ENCODE measurements around the gene COL4A4.

The COL4A4 gene

DNA sequence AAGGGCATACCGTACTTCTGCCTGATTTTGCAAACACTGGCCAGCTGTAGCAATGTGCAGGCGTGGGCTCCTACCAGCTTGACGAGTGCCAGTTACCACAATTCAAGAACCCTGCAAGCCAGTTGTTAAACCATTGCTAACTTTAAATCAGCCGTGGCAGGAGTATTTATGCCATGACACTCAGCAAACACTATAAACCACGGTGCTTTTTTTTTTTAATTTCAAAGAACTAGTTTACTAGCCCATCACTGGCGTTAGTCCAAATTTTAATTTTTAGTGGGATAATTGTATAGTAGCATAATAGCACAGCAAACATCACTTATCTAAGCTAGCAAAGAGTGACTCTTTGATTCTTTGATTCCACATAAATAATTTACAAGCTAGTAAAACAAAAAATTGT, 111.1 kb downstream of the COL4A4 start:
- Histone ChIP-seq H3K27ac (ENCODE audit: extremely low read depth, low read depth, low read length) (0 out of 2 replicates have a peak overlapping the region, but pooled peaks have one; percentile 24), H3K36me3 (ENCODE audit: control insufficient read depth in 2 of 2, insufficient read depth in 1 of 2, low read length in 2 of 2) (peaks cover 0 to 3% of the 10 kb centered on the region in 2 experiments; a peak in 1 of 3 replicates), H3K4me3 (ENCODE audit: low read depth, low read length) (no peak overlapping the region), H3K9me3 (ENCODE audit: control insufficient read depth, insufficient read depth, low read depth, low read length) (no peaks in the 10 kb centered on the region), H3K4me1 (ENCODE audit: control insufficient read depth, insufficient read depth, low read length) (peaks cover 4% of the 10 kb centered on the region)
- CTCF ChIA-PET = interaction anchor here (1.3 kb wide), 1 partner anchor 10 kb away, joined by 4 read pairs; no protein-coding TSS in a partner anchor
- POLR2A ChIA-PET = no interaction called here
- 0 out of 2 replicates have a peak, but pooled peaks have one; percentile 16 for TF ChIP-seq IKZF3 (tag by site-specific recombination; IDR thresholded peaks at IDR 0.05)
- TF ChIP-seq HOXD13 (CRISPR knock-in tag; IDR thresholded peaks at IDR 0.05; ENCODE audit: borderline replicate concordance) = peak; percentile 69; the same call in 1 of the 2 replicates
- no peak for TF ChIP-seq ZNF16 (tag by site-specific recombination; IDR thresholded peaks at IDR 0.05; ENCODE audit: low read depth)
- TF ChIP-seq ZNF768 (tag by site-specific recombination; IDR thresholded peaks at IDR 0.05) = no peak
- no peak for TF ChIP-seq ZNF510 (tag by site-specific recombination; IDR thresholded peaks at IDR 0.05; ENCODE audit: insufficient replicate concordance)
- TF ChIP-seq ZFHX2 (tag by site-specific recombination; conservative IDR thresholded peaks at IDR 0.05) = no peak
- TF ChIP-seq, protein P1, sequence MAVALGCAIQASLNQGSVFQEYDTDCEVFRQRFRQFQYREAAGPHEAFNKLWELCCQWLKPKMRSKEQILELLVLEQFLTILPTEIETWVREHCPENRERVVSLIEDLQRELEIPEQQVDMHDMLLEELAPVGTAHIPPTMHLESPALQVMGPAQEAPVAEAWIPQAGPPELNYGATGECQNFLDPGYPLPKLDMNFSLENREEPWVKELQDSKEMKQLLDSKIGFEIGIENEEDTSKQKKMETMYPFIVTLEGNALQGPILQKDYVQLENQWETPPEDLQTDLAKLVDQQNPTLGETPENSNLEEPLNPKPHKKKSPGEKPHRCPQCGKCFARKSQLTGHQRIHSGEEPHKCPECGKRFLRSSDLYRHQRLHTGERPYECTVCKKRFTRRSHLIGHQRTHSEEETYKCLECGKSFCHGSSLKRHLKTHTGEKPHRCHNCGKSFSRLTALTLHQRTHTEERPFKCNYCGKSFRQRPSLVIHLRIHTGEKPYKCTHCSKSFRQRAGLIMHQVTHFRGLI (tag by site-specific recombination; IDR thresholded peaks at IDR 0.05) = peak; percentile 99
- TF ChIP-seq ZSCAN23 (tag by site-specific recombination; IDR thresholded peaks at IDR 0.05) = no peak
- peak; percentile 67 for TF ChIP-seq SP7 (tag by site-specific recombination; IDR thresholded peaks at IDR 0.05)
- TF ChIP-seq KLF8 (tag by site-specific recombination; IDR thresholded peaks at IDR 0.05) = no peak
- no peak for TF ChIP-seq BCL11A (tag by site-specific recombination; IDR thresholded peaks at IDR 0.05; ENCODE audit: low read depth)
- peak; percentile 69 for TF ChIP-seq OSR2 (tag by site-specific recombination; IDR thresholded peaks at IDR 0.05)
- TF ChIP-seq, protein P2, sequence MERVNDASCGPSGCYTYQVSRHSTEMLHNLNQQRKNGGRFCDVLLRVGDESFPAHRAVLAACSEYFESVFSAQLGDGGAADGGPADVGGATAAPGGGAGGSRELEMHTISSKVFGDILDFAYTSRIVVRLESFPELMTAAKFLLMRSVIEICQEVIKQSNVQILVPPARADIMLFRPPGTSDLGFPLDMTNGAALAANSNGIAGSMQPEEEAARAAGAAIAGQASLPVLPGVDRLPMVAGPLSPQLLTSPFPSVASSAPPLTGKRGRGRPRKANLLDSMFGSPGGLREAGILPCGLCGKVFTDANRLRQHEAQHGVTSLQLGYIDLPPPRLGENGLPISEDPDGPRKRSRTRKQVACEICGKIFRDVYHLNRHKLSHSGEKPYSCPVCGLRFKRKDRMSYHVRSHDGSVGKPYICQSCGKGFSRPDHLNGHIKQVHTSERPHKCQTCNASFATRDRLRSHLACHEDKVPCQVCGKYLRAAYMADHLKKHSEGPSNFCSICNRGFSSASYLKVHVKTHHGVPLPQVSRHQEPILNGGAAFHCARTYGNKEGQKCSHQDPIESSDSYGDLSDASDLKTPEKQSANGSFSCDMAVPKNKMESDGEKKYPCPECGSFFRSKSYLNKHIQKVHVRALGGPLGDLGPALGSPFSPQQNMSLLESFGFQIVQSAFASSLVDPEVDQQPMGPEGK (tag by site-specific recombination; IDR thresholded peaks at IDR 0.05) = no peak
- no peak for TF ChIP-seq ZNF488 (tag by site-specific recombination; IDR thresholded peaks at IDR 0.05)
- no peak for TF ChIP-seq ZNF433 (tag by site-specific recombination; IDR thresholded peaks at IDR 0.05; ENCODE audit: low read depth)
- no peak for TF ChIP-seq ZNF670 (tag by site-specific recombination; IDR thresholded peaks at IDR 0.05; ENCODE audit: low read depth)
- TF ChIP-seq BCL11B (tag by site-specific recombination; IDR thresholded peaks at IDR 0.05; ENCODE audit: low read depth) = 0 out of 2 replicates have a peak, but pooled peaks have one; percentile 39
- TF ChIP-seq, protein P3, sequence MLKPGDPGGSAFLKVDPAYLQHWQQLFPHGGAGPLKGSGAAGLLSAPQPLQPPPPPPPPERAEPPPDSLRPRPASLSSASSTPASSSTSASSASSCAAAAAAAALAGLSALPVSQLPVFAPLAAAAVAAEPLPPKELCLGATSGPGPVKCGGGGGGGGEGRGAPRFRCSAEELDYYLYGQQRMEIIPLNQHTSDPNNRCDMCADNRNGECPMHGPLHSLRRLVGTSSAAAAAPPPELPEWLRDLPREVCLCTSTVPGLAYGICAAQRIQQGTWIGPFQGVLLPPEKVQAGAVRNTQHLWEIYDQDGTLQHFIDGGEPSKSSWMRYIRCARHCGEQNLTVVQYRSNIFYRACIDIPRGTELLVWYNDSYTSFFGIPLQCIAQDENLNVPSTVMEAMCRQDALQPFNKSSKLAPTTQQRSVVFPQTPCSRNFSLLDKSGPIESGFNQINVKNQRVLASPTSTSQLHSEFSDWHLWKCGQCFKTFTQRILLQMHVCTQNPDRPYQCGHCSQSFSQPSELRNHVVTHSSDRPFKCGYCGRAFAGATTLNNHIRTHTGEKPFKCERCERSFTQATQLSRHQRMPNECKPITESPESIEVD (tag by site-specific recombination; IDR thresholded peaks at IDR 0.05) = peak; percentile 93
- TF ChIP-seq SCRT1 (tag by site-specific recombination; IDR thresholded peaks at IDR 0.05; ENCODE audit: borderline replicate concordance) = 0 out of 2 replicates have a peak, but pooled peaks have one; percentile 16
- TF ChIP-seq ZNF549 (tag by site-specific recombination; IDR thresholded peaks at IDR 0.05) = peak; percentile 54; the same call in 1 of the 2 replicates
- TF ChIP-seq, protein P4, sequence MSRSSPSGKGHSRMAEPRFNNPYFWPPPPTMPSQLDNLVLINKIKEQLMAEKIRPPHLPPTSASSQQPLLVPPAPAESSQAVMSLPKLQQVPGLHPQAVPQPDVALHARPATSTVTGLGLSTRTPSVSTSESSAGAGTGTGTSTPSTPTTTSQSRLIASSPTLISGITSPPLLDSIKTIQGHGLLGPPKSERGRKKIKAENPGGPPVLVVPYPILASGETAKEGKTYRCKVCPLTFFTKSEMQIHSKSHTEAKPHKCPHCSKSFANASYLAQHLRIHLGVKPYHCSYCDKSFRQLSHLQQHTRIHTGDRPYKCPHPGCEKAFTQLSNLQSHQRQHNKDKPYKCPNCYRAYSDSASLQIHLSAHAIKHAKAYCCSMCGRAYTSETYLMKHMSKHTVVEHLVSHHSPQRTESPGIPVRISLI (tag by site-specific recombination; IDR thresholded peaks at IDR 0.05) = no peak
- no peak for TF ChIP-seq ZNF48 (tag by site-specific recombination; IDR thresholded peaks at IDR 0.05)
- TF ChIP-seq TRIM28 (IDR thresholded peaks at IDR 0.05; ENCODE audit: borderline replicate concordance, low read length) = no peak
- no peak for TF ChIP-seq CTCF (tag by site-specific recombination; IDR thresholded peaks at IDR 0.05)
- TF ChIP-seq ZNF391 (tag by site-specific recombination; IDR thresholded peaks at IDR 0.05; ENCODE audit: borderline replicate concordance, low read depth) = no peak
- TF ChIP-seq ZNF580 (tag by site-specific recombination; IDR thresholded peaks at IDR 0.05) = 0 out of 2 replicates have a peak, but pooled peaks have one; percentile 41
- no peak for TF ChIP-seq ZNF654 (tag by site-specific recombination; IDR thresholded peaks at IDR 0.05; ENCODE audit: low read depth)
- no peak for TF ChIP-seq ZNF335 (tag by site-specific recombination; conservative IDR thresholded peaks at IDR 0.05)
- TF ChIP-seq FEZF1 (tag by site-specific recombination; IDR thresholded peaks at IDR 0.05) = peak; percentile 86
- TF ChIP-seq ZNF843 (tag by site-specific recombination; IDR thresholded peaks at IDR 0.05) = peak; percentile 91

All from HEK293 (cell line).